Measurements from ENCODE around the gene DEPP1.
A peak's percentile ranks its signal among the peaks of the same experiment; 100 is the strongest.

DEPP1 gene

DNA sequence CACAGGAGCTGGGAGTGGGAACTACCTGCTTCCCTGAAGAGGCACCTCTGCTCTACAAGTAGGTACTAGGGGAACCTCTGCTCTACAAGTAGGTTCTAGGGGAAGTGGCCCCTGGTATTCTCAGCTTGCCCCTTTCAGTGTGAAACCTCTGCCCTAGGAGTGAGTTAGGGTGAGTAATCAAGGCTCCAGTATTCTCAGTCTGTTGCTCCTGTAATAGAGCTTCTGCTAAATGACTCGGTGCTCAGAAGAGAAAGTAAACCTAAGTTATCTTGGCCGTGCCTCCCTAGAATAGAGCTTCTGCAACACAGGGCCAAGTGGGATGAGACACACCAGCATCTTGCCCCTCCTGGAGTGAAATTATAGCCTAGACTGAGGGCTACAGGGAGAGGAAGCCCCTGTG lies 32.4 kb downstream of the DEPP1 start:
- no peak overlapping the region for H3K4me3 ChIP-seq (ENCODE audit: low read depth, low read length)
- DNase-seq (ENCODE audit: low read depth), result peak; percentile 44
- TF ChIP-seq MYC (IDR thresholded peaks at IDR 0.05; ENCODE audit: low read depth, low read length), result no peak
- no peak for TF ChIP-seq POLR2A (IDR thresholded peaks at IDR 0.05; ENCODE audit: extremely low read depth, insufficient read length)
- TF ChIP-seq, protein P1, sequence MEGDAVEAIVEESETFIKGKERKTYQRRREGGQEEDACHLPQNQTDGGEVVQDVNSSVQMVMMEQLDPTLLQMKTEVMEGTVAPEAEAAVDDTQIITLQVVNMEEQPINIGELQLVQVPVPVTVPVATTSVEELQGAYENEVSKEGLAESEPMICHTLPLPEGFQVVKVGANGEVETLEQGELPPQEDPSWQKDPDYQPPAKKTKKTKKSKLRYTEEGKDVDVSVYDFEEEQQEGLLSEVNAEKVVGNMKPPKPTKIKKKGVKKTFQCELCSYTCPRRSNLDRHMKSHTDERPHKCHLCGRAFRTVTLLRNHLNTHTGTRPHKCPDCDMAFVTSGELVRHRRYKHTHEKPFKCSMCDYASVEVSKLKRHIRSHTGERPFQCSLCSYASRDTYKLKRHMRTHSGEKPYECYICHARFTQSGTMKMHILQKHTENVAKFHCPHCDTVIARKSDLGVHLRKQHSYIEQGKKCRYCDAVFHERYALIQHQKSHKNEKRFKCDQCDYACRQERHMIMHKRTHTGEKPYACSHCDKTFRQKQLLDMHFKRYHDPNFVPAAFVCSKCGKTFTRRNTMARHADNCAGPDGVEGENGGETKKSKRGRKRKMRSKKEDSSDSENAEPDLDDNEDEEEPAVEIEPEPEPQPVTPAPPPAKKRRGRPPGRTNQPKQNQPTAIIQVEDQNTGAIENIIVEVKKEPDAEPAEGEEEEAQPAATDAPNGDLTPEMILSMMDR (IDR thresholded peaks at IDR 0.05; ENCODE audit: low read depth, low read length), result no peak
- TF ChIP-seq, protein P2, sequence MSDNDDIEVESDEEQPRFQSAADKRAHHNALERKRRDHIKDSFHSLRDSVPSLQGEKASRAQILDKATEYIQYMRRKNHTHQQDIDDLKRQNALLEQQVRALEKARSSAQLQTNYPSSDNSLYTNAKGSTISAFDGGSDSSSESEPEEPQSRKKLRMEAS (IDR thresholded peaks at IDR 0.05; ENCODE audit: low read depth, low read length), result no peak

DNA sequence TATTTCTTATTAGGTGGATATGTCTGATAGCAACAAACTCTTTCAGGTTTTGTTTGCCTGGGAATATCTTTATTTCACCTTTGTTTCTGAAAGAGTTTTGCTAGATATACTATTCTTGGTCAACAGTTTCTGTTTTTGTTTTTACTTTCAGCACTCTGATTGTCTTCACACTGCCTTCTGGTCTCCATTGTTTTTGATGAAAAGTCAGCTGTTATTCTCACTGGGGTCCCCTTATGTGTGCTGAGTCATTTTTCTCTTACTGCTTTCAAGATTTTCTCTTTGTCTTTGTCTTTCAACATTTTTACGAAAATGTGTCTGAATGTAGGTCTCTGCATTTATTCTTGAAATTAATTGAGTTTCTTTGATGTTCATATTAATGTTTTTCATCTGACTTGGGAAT lies 34.3 kb downstream of the DEPP1 start:
- no peak overlapping the region for H3K4me3 ChIP-seq (ENCODE audit: low read depth, low read length)
- TF ChIP-seq, protein P1 (IDR thresholded peaks at IDR 0.05; ENCODE audit: low read depth, low read length), result no peak
- TF ChIP-seq POLR2A (IDR thresholded peaks at IDR 0.05; ENCODE audit: extremely low read depth, insufficient read length), result no peak
- TF ChIP-seq, protein P2 (IDR thresholded peaks at IDR 0.05; ENCODE audit: low read depth, low read length), result no peak
- TF ChIP-seq MYC (IDR thresholded peaks at IDR 0.05; ENCODE audit: low read depth, low read length), result no peak
- DNase-seq (ENCODE audit: low read depth), result no peak

DNA sequence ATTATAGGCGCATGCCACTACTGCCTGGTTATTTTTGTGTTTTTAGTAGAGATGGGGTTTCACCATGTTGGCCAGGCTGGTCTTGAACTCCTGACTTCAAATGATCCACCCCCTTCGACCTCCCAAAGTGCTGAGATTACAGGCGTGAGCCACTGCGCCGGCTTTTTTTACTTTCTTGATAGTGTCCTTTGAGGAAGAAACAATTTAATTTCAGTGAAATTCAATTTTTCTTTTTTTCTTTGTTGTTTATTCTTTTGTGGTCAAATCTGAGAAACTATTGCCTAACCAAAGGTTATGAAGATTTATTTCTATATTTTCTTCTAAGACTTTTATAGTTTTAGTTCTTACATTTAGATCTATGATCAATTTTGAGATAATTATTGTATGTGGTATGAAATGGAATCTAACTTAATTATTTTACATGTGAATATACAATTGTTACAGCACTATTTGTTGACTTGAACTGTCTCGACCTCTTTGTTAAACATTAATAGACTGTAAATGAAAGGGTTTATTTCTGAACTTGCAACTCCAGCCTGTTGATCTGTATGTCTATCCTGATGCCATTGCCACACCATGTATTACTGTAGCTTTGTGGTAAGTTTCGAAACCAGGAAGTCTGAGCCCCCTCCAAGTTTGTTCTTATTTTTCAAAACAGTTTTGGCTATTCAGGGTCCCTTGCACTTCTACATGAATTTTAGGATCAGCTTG lies 38.8 kb downstream of the DEPP1 start:
- peak; percentile 94 for DNase-seq (ENCODE audit: low read depth)
- TF ChIP-seq POLR2A (IDR thresholded peaks at IDR 0.05; ENCODE audit: extremely low read depth, insufficient read length), result no peak
- TF ChIP-seq, protein P1 (IDR thresholded peaks at IDR 0.05; ENCODE audit: low read depth, low read length), result no peak
- TF ChIP-seq MYC (IDR thresholded peaks at IDR 0.05; ENCODE audit: low read depth, low read length), result no peak
- TF ChIP-seq, protein P2 (IDR thresholded peaks at IDR 0.05; ENCODE audit: low read depth, low read length), result no peak
- no peak overlapping the region for H3K4me3 ChIP-seq (ENCODE audit: low read depth, low read length)

DNA sequence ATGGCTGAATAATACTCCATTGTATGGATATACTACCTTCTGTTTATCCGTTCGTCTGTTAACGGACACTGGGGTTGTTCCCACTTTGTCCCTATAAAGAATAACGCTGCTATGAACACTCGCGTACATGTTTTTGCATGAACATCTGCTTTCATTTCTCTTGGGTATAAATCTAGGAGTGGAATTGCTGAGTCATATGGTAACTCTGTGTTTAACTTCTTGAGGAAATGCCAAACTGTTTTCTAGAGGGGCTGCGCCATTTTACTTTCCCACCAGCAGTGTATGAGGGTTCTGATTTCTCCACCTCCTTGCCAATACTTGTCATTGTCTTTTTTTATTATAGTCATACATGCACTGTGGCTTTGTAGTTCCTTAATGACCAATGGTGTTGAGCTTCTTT lies 39.7 kb downstream of the DEPP1 start:
- DNase-seq (ENCODE audit: low read depth), result peak; percentile 68
- TF ChIP-seq MYC (IDR thresholded peaks at IDR 0.05; ENCODE audit: low read depth, low read length) (no peak), POLR2A (IDR thresholded peaks at IDR 0.05; ENCODE audit: extremely low read depth, insufficient read length) (no peak)
- TF ChIP-seq, protein P2 (IDR thresholded peaks at IDR 0.05; ENCODE audit: low read depth, low read length), result no peak
- H3K4me3 ChIP-seq (ENCODE audit: low read depth, low read length), result no peak overlapping the region

DNA sequence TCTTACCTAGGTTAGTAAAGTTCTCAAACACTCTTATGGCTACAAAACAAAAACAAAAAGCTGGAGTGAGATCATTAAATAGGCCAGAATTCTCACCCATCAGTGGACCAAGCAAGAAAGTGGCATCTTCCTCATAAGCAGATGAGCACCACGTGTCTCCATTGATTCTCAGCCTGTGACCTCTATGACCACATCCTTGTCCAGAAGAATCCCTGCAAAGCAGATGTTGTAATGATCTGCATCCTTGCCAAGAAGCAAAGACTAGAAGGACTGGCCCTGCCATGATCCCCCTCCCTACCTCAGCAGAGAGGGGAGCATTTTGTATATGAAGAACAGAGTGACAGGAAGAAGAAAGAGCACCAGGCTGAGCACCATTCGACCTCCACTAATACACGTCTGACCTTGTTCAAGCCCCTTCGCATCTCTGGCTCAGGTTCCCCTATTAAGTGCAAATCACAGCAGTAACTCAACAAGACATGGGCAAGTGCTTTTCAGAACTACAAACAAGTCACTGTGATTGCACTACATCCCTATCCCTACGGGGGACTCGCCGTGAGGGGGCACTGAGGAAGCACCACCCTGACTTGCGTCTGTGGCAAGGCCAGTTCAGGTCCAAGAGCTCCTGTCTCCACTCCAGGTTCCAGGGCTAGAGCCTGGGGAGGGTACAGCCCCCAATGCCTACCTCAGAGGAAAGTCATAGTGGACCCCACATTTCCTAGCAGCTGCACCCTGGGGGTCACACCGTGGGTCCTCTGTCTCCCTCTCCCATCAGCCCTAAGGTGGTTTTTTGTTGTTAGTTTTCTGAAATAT lies 41.2 kb downstream of the DEPP1 start:
- no peak for TF ChIP-seq POLR2A (IDR thresholded peaks at IDR 0.05; ENCODE audit: extremely low read depth, insufficient read length)
- TF ChIP-seq, protein P2 (IDR thresholded peaks at IDR 0.05; ENCODE audit: low read depth, low read length), result peak; percentile 36; the same call in 1 of the 2 replicates
- TF ChIP-seq, protein P1 (IDR thresholded peaks at IDR 0.05; ENCODE audit: low read depth, low read length), result no peak
- DNase-seq (ENCODE audit: low read depth), result peak; percentile 48
- no peak overlapping the region for H3K4me3 ChIP-seq (ENCODE audit: low read depth, low read length)
